Heart right ventricle (tissue), 16 donors: ENCODE data around the gene MCCC1. TPM values are rescaled to one million over a fixed set of nuclear protein-coding genes. Genes with fewer than 3 reads are reported as not detected.
"Not testable (repeated sequence)": the region's sequence is repeated elsewhere in the genome, so short reads cannot be mapped to it uniquely, and the experiment has no call there.

Experiments
- ATAC-seq, 8 donors: fragments of 200-7000 bp; cut with Tn5 transposase; one replicate each; pipeline ENCODE4 v1.9.1; 2020; ENCODE audit warnings: mild to moderate bottlenecking in 8 of 8, moderate library complexity in 8 of 8, moderate number of reproducible peaks in 1 of 8
- DNase-seq, 2 donors: peaks; one replicate each; pipeline ENCODE4 v3.0.0-alpha.2; 2020
- H3K27ac ChIP-seq, 10 donors: fragments of 200-600 bp; sonication (generic) in 2 of 10; one replicate each; pipeline versions ENCODE4 v1.5.0 to v1.8.0; 2020 to 2022; ENCODE audit warnings: mild to moderate bottlenecking in 3 of 10
- H3K27me3 ChIP-seq, 7 donors: fragments of 200-600 bp; one replicate each; pipeline ENCODE4 v1.8.0; 2021 to 2022; ENCODE audit warnings: mild to moderate bottlenecking in 2 of 7
- H3K36me3 ChIP-seq, 9 donors: fragments of 200-600 bp; sonication (generic) in 1 of 9; one replicate each; pipeline versions ENCODE4 v1.5.0 to v1.8.0; 2020 to 2022; ENCODE audit warnings: mild to moderate bottlenecking in 2 of 9
- H3K4me1 ChIP-seq, 9 donors: fragments of 200-600 bp; sonication (generic) in 1 of 9; one replicate each; pipeline versions ENCODE4 v1.5.0 to v1.8.0; 2020 to 2022; ENCODE audit warnings: mild to moderate bottlenecking in 4 of 9
- H3K4me3 ChIP-seq, 10 donors: fragments of 200-600 bp; sonication (generic) in 2 of 10; one replicate each; pipeline versions ENCODE4 v1.5.0 to v1.8.0; 2020 to 2022; ENCODE audit warnings: mild to moderate bottlenecking in 7 of 10, moderate library complexity in 2 of 10
- H3K9me3 ChIP-seq, 11 donors: fragments of 200-600 bp in 10 of 11; sonication (generic) in 2 of 11; one replicate each; pipeline versions ENCODE4 v1.5.0 to v1.8.0; 2013 to 2022; ENCODE audit warnings: mild to moderate bottlenecking in 2 of 11, control low read depth in 1 of 11, moderate library complexity in 1 of 11
- CTCF ChIP-seq, 9 donors: fragments of 200-600 bp; sonication (generic) in 2 of 9; IDR thresholded peaks; one replicate each; pipeline versions ENCODE4 v1.5.0 to v1.8.0; 2021 to 2022; ENCODE audit warnings: antibody characterized with exemption in 9 of 9, mild to moderate bottlenecking in 5 of 9, moderate library complexity in 1 of 9
- WGBS, 2 donors: extraction: QIAGEN DNeasy Blood & Tissue Kit; methylation state at CpG; one replicate each; pipeline ENCODE4 v1.1.7; 2013; ENCODE audit warnings: inconsistent platforms in 1 of 2; 5-methylcytosine and 5-hydroxymethylcytosine counted together
- intact Hi-C, 10 donors: fragments of 100-400 bp; cut with DNase I; formaldehyde crosslinking; loops; one replicate each; pipeline versions ENCODE4 v1.11.1 to v1.14.2; 2022
- polyA plus RNA-seq, 2 donors: library from polyadenylated mRNA; stranded (reverse); fragments of 200-250 nt; gene quantifications; one replicate each; pipeline ENCODE4 v1.2.3, GENCODE V29; 2013
- total RNA-seq, 10 donors: library from RNA; stranded (reverse); fragmentation: NEBNext Ultra II Directional in 3 of 10; extraction: Animal tissue kit (Norgen Biotek cat#: 25700) in 3 of 10; gene quantifications; one replicate each; pipeline versions ENCODE4 v1.2.1 to v1.2.4, GENCODE V29; 2021 to 2023
- donor health status: Arrhythmogenic right ventricular cardiomyopathy.
- donor health status: ischemic (EF 13 %, LVEDD 7.1; RV severe dilation, severe dysfunction).
- donor health status: healthy with polysubstance abuse.
- donor health status: DM: no; HTN: yes; CAD: no.
- donor health status: DM: no; HTN: no; CAD: no.
- donor health status: ischemic (EF 25% LVEDD 6.9; RV normal size, moderate dysfunction).
- donor health status: ischemic (EF 25% LVEDD 5.7; RV mildly dilated, moderate dysfunction).
- donor health status: healthy.
- donor health status: DM: yes; HTN: yes; CAD: no.
- donor health status: Ischemic cardiomyopathy.
- donor health status: ischemic (EF 35%, LVEDD 5.7; RV mildly dilated, moderate dysfunction).
- donor health status: nonischemic (EF 11% LVEDD 7.7; RV severe dilation, severe dysfunction).
- donor health status: DM: yes; HTN: yes; CAD: no.
- donor health status: PGD.
- donor health status: ischemic (EF 29% LVEDD 5.4; RV normal size, mild dysfunction).
- donor health status: nonischemic (EF 23%, LVEDD 6.1; RV moderate dilation, normal function).

The MCCC1 gene
- total and polyA plus RNA-seq, 12 donors, result 28.9 to 62.9 (median 46.0) TPM

DNA sequence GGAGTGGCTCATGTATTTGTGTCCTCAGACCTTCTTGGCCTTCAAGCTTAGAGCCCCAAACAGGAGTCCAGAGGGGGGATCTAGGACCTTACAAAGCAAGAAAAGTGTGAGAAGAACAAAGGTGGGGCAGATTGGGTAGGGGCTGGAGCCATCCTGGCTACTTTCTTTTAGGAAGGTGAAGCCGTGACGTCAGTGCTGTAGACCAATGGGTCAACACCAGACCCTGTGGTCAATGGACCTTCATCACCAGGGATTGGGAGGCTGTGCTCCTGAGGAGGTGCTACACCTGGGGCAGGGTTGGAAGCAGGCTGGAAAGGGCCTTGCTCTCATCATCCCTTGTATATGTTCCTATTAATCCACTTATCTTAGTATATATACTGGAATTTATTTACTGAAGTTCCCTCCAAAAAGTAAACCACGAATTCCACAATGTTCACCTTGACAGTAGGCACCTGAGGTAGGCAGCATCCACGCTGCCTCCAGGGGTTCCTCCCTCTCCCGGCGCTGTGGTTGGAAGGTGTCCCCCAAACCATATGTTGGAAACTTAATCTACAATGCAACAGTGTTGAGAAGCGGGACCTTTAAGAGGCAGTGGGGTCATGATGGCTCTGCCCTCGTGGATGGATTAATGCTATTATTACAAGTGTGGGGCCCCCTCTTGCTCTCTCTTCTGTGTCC lies 21.4 kb upstream of the MCCC1 start:
- peaks cover 0 to 10% (median 0%) of the 10 kb centered on the region in 9 donors for H3K4me1 ChIP-seq

GRCh38 chr3:183117056-183117455 lies 17.8 kb upstream of the MCCC1 start:
- WGBS, 2 donors, result 69 to 71% methylated on average over 4 of the region's 4 CpGs
- Histone ChIP-seq H3K4me3 (no peak overlapping the region), H3K4me1 (peaks cover 0 to 14% (median 0%) of the 10 kb centered on the region in 9 donors), H3K36me3 (no peaks in the 10 kb centered on the region), H3K27ac (no peak overlapping the region), H3K9me3 (peaks cover 0 to 5% (median 0%) of the 10 kb centered on the region in 11 donors), H3K27me3 (peaks cover 0 to 70% (median 54%) of the 10 kb centered on the region in 7 donors)
- TF ChIP-seq CTCF (IDR thresholded peaks at IDR 0.05), result no peak
- no peak for DNase-seq
- intact Hi-C loops, result no loop called here
- ATAC-seq, result no peak

More for the DNA sequence above, 21.4 kb upstream of the MCCC1 start:
- Histone ChIP-seq H3K36me3 (no peaks in the 10 kb centered on the region), H3K4me3 (no peak overlapping the region), H3K9me3 (no peaks in the 10 kb centered on the region), H3K27me3 (peaks cover 0 to 39% (median 28%) of the 10 kb centered on the region in 7 donors), H3K27ac (no peak overlapping the region)
- TF ChIP-seq CTCF (IDR thresholded peaks at IDR 0.05), result no peak
- ATAC-seq (no peak), DNase-seq (no peak)
- 69 to 77% methylated on average over 8 of the region's 8 CpGs for WGBS, 2 donors
- intact Hi-C loops, result loop anchor here in 9 of 10 donors (5.0 to 10.0 kb wide), 5 partner anchors 62 to 267 kb away; no protein-coding TSS in a partner anchor

DNA sequence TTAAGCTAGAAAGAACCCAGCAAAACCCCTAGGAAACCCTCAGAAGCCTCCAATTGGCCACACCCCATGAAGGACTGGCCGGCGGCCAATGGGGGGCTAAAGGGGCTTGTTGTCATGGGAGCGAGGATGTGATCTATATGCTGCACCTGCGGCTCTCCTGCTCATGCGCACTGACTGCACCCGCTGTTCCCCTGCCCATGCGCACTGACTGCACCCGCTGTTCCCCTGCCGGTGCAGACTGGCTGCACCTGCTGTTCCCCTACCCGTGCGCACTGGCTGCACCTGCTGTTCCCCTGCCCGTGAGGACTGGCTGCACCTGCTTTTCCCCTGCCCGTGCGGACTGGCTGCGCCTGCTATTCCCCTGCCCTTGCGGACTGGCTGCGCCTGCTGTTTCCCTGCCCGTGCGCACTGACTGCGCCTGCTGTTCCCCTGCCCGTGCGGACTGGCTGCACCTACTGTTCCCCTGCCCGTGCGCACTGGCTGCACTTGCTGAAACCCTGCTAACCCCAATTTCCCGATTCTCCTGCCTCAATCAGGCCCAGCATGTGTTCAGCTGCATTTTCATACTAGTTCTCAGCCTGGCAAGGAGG lies 16.8 kb upstream of the MCCC1 start:
- DNase-seq (no peak), ATAC-seq (peak in 5 of 8 donors; percentile 38 to 71 (median 57))
- Histone ChIP-seq H3K4me3 (peak overlapping the region in 5 of 10 donors; percentile 28 to 29 (median 28)), H3K27me3 (peaks cover 0 to 71% (median 55%) of the 10 kb centered on the region in 7 donors), H3K36me3 (no peaks in the 10 kb centered on the region), H3K27ac (no peak overlapping the region), H3K9me3 (peaks cover 0 to 6% (median 0%) of the 10 kb centered on the region in 11 donors), H3K4me1 (peaks cover 0 to 14% (median 0%) of the 10 kb centered on the region in 9 donors)
- 1 to 2% methylated on average over 25 of the region's 25 CpGs for WGBS, 2 donors
- intact Hi-C loops, result no loop called here
- TF ChIP-seq CTCF (IDR thresholded peaks at IDR 0.05), result no peak

DNA sequence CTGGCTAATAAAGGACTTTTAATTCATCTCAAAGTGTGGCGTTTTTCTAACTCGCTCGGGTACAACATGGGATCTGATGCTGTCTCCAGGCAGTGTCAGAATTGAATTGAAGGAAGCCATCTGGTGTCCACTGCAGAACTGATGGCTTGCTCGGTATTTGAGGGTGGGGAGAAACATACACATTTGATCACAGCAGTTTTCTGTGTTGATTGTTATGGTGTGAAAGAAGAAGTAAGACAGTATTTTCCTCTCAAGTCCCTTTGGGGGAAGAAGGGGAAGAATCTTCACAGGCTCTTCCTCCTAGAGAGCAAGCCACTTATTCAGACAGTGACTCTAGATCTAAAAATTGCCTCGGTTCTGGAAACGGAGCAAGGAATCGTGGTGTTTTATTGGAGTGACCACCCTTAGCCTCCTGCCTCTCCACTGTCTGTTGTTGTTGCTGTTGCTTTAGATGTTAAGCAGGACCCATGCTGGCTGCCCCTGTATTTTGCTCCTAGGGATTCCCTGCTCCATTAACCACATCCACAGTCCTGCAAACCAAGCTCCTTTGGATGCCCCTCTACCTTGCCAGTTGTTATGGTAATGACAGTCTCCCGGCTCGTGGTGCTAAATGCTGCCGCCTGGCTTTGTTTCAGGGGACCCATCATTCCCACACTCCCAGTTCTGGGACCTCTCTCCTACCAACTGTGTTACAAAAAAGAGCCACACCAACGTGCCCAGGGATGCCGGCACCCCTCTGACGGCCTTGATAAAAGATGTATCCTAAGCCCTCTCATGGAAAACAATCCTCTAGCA lies 15.3 kb upstream of the MCCC1 start:
- intact Hi-C loops, result no loop called here
- ATAC-seq, result no peak
- TF ChIP-seq CTCF (IDR thresholded peaks at IDR 0.05), result no peak
- H3K4me3 ChIP-seq, result no peak overlapping the region
- peaks cover 0 to 71% (median 55%) of the 10 kb centered on the region in 7 donors for H3K27me3 ChIP-seq
- H3K27ac ChIP-seq, result no peak overlapping the region
- 22 to 25% methylated on average over 13 of the region's 13 CpGs for WGBS, 2 donors
- no peaks in the 10 kb centered on the region for H3K36me3 ChIP-seq
- DNase-seq, result no peak
- peaks cover 0 to 12% (median 0%) of the 10 kb centered on the region in 11 donors for H3K9me3 ChIP-seq
- peaks cover 0 to 14% (median 0%) of the 10 kb centered on the region in 9 donors for H3K4me1 ChIP-seq

GRCh38 chr3:183109847-183110246 lies 10.6 kb upstream of the MCCC1 start:
- peaks cover 0 to 12% (median 0%) of the 10 kb centered on the region in 11 donors for H3K9me3 ChIP-seq
- peaks cover 0 to 27% (median 20%) of the 10 kb centered on the region in 7 donors for H3K27me3 ChIP-seq
- H3K36me3 ChIP-seq, H3K27ac ChIP-seq, H3K4me3 ChIP-seq, intact Hi-C loops, DNase-seq, ATAC-seq: not testable (repeated sequence)
- H3K4me1 ChIP-seq, result peaks cover 0 to 25% (median 3%) of the 10 kb centered on the region in 9 donors
- 78 to 89% methylated on average over 1 of the region's 1 CpG for WGBS, 2 donors
